ENCODE measurements around the gene CAMSAP3.

Gene CAMSAP3

GRCh38 chr19:7614859-7615741, 19.4 kb downstream of the CAMSAP3 start:
- H3K9ac ChIP-seq (ENCODE audit: low read length) = no peak overlapping the region
- TF ChIP-seq, protein P1, sequence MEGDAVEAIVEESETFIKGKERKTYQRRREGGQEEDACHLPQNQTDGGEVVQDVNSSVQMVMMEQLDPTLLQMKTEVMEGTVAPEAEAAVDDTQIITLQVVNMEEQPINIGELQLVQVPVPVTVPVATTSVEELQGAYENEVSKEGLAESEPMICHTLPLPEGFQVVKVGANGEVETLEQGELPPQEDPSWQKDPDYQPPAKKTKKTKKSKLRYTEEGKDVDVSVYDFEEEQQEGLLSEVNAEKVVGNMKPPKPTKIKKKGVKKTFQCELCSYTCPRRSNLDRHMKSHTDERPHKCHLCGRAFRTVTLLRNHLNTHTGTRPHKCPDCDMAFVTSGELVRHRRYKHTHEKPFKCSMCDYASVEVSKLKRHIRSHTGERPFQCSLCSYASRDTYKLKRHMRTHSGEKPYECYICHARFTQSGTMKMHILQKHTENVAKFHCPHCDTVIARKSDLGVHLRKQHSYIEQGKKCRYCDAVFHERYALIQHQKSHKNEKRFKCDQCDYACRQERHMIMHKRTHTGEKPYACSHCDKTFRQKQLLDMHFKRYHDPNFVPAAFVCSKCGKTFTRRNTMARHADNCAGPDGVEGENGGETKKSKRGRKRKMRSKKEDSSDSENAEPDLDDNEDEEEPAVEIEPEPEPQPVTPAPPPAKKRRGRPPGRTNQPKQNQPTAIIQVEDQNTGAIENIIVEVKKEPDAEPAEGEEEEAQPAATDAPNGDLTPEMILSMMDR (IDR thresholded peaks at IDR 0.05; ENCODE audit: low read length) = no peak
- no peak for TF ChIP-seq EZH2 (IDR thresholded peaks at IDR 0.05; ENCODE audit: borderline replicate concordance, low read length)
- H3K9me2 ChIP-seq (ENCODE audit: low read depth, low read length) = no peaks in the 10 kb centered on the region
- no peaks in the 10 kb centered on the region for H3K4me1 ChIP-seq (ENCODE audit: insufficient read depth, low read length, severe bottlenecking)
- no peak overlapping the region for H3K4me2 ChIP-seq (ENCODE audit: low read length)
- H3K27ac ChIP-seq (ENCODE audit: low read depth, low read length, poor library complexity, severe bottlenecking) = no peak overlapping the region
- H3K36me3 ChIP-seq (ENCODE audit: insufficient read depth, low read length) = peaks cover 16% of the 10 kb centered on the region; the same call in 1 of the 2 replicates
- H3F3A ChIP-seq (ENCODE audit: insufficient read depth, low read length) = no peaks in the 10 kb centered on the region
- H4K20me1 ChIP-seq (ENCODE audit: insufficient read depth, low read length) = no peaks in the 10 kb centered on the region
- no peak overlapping the region for H2AFZ ChIP-seq (ENCODE audit: low read length)
- H3K27me3 ChIP-seq (ENCODE audit: insufficient read depth, low read length) = no peaks in the 10 kb centered on the region
- no peak overlapping the region for H3K4me3 ChIP-seq (ENCODE audit: low read depth, low read length, poor library complexity, severe bottlenecking)
- H3K9me3 ChIP-seq (ENCODE audit: low read length) = no peaks in the 10 kb centered on the region
- H3K79me2 ChIP-seq (ENCODE audit: insufficient read depth, low read length) = no peaks in the 10 kb centered on the region

GRCh38 chr19:7617172-7617571, 21.5 kb downstream of the CAMSAP3 start:
- no peak overlapping the region for H3K9ac ChIP-seq (ENCODE audit: low read length)
- peaks cover 31% of the 10 kb centered on the region; the same call in 1 of the 2 replicates for H3K36me3 ChIP-seq (ENCODE audit: insufficient read depth, low read length)
- H3K4me2 ChIP-seq (ENCODE audit: low read length) = no peak overlapping the region
- H4K20me1 ChIP-seq (ENCODE audit: insufficient read depth, low read length) = no peaks in the 10 kb centered on the region
- H3K9me3 ChIP-seq (ENCODE audit: low read length) = no peaks in the 10 kb centered on the region
- no peak overlapping the region for H3K4me3 ChIP-seq (ENCODE audit: low read depth, low read length, poor library complexity, severe bottlenecking)
- TF ChIP-seq, protein P1 (IDR thresholded peaks at IDR 0.05; ENCODE audit: low read length) = no peak
- no peak for TF ChIP-seq EZH2 (IDR thresholded peaks at IDR 0.05; ENCODE audit: borderline replicate concordance, low read length)
- H2AFZ ChIP-seq (ENCODE audit: low read length) = no peak overlapping the region
- H3K9me2 ChIP-seq (ENCODE audit: low read depth, low read length) = no peaks in the 10 kb centered on the region
- no peaks in the 10 kb centered on the region for H3K4me1 ChIP-seq (ENCODE audit: insufficient read depth, low read length, severe bottlenecking)
- H3K27ac ChIP-seq (ENCODE audit: low read depth, low read length, poor library complexity, severe bottlenecking) = no peak overlapping the region
- H3K27me3 ChIP-seq (ENCODE audit: insufficient read depth, low read length) = no peaks in the 10 kb centered on the region
- H3K79me2 ChIP-seq (ENCODE audit: insufficient read depth, low read length) = no peaks in the 10 kb centered on the region
- no peaks in the 10 kb centered on the region for H3F3A ChIP-seq (ENCODE audit: insufficient read depth, low read length)

DNA sequence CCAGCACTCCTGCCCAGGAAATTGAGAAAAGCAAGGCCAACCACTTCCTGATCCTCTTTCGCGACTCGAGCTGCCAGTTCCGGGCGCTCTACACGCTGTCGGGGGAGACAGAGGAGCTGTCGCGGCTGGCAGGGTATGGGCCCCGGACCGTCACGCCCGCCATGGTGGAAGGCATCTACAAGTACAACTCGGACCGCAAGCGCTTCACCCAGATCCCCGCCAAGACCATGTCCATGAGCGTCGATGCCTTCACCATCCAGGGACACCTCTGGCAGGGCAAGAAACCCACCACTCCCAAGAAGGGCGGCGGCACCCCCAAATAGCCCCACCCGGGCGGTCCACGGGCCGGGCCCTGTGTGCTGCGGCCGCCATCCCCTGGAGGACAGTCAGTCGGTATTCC, 22.1 kb downstream of the CAMSAP3 start:
- Histone ChIP-seq H3K4me3 (ENCODE audit: low read depth, low read length, poor library complexity, severe bottlenecking) (no peak overlapping the region), H2AFZ (ENCODE audit: low read length) (no peak overlapping the region), H3K9me2 (ENCODE audit: low read depth, low read length) (no peaks in the 10 kb centered on the region), H4K20me1 (ENCODE audit: insufficient read depth, low read length) (no peaks in the 10 kb centered on the region), H3K27me3 (ENCODE audit: insufficient read depth, low read length) (no peaks in the 10 kb centered on the region), H3K9me3 (ENCODE audit: low read length) (no peaks in the 10 kb centered on the region), H3K9ac (ENCODE audit: low read length) (no peak overlapping the region), H3K4me1 (ENCODE audit: insufficient read depth, low read length, severe bottlenecking) (no peaks in the 10 kb centered on the region), H3K27ac (ENCODE audit: low read depth, low read length, poor library complexity, severe bottlenecking) (no peak overlapping the region), H3K4me2 (ENCODE audit: low read length) (no peak overlapping the region), H3K36me3 (ENCODE audit: insufficient read depth, low read length) (peaks cover 36% of the 10 kb centered on the region; the same call in 1 of the 2 replicates), H3K79me2 (ENCODE audit: insufficient read depth, low read length) (no peaks in the 10 kb centered on the region), H3F3A (ENCODE audit: insufficient read depth, low read length) (no peaks in the 10 kb centered on the region)
- no peak for TF ChIP-seq EZH2 (IDR thresholded peaks at IDR 0.05; ENCODE audit: borderline replicate concordance, low read length)
- TF ChIP-seq, protein P1 (IDR thresholded peaks at IDR 0.05; ENCODE audit: low read length) = no peak
